ENCODE results near the gene IGFL4.

IGFL4 gene

GRCh38 chr19:45994998-45995714, 45.6 kb downstream of the IGFL4 start, which contains the start of gene CCDC61:
Gene CCDC61 (plus strand): TSS chr19:45995467. CDS start chr19:46003019, 7,552 bp downstream.
- peak; percentile 90 to 92 for DNase-seq (ENCODE audit: low read depth in 2 of 2)

- DNase-seq (ENCODE audit: low read depth in 2 of 2): no peak
Measured at GRCh38 chr19:45994456-45994997, 46.3 kb downstream of the IGFL4 start.

GRCh38 chr19:45990113-45990728, 50.6 kb downstream of the IGFL4 start:
- DNase-seq (ENCODE audit: low read depth in 2 of 2): no peak
